Hematopoietic multipotent progenitor cell treated with erythropoietin and hydrocortisone succinate and interleukin-3 and kit ligand, for 15 days (in vitro differentiated cells): ENCODE data around the gene OOSP4B.
"Not testable (repeated sequence)": the region's sequence is repeated elsewhere in the genome, so short reads cannot be mapped to it uniquely, and the experiment has no call there.

Experiments used
- DNase-seq: peaks from one replicate; pipeline ENCODE4 v3.0.0-alpha.2; 2015; ENCODE audit warnings: low spot score

Gene OOSP4B

DNA sequence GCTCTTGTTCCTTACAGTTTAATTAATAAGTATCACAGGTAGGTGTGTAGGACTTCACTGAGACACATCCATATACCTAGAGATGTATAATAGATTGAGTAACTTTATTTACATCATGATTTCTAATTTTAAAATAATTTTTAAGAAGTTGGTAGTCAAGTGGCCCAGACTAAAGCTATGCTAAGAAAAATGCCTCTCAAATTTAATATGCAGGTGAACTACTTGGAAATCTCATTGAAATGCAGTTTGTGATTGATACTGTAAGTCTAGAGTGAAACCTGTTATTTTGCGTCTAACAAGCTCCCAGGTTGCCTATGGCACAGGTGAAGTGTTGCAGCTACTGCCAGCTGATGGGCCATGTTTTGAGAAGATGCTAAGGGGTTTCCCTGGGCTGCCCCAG lies at the start of gene OOSP4B:
OOSP4B (plus strand) TSS at position 301 of the 400 bp plus-strand sequence.
- DNase-seq: no peak

DNA sequence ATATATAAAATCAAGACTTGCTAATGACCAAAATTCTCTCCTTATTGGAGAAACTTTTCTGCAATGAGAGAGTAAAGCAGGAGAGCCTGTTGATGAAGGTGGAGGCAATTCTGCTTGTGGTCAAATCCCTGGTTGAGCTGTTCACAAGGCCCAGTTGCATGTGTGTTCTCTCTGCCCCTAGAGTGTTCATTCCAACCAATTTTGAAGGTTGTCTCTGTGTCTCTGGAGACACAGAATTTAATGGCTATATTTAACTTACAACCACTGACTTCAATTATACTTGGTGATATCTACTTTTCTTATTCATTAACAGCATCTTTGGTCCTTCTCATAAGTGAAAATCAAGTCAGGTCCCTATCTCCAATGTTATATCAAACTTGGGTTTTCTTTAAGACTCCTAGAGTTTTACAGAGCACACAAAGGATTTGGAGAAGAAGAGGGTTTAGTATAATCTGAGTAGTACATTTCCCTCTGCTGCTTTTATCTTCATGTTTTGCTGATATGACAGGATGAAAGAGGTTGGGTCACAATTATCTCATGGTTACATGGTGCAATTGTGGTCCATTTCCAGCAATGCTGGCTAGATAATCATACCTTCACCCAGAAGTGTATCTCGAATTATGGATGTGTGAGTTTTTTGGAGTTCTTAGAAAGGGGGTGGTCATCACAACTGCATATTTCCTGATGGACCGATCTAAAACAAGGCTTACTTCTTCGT lies 49.1 kb upstream of the OOSP4B start:
- DNase-seq: no peak

DNA sequence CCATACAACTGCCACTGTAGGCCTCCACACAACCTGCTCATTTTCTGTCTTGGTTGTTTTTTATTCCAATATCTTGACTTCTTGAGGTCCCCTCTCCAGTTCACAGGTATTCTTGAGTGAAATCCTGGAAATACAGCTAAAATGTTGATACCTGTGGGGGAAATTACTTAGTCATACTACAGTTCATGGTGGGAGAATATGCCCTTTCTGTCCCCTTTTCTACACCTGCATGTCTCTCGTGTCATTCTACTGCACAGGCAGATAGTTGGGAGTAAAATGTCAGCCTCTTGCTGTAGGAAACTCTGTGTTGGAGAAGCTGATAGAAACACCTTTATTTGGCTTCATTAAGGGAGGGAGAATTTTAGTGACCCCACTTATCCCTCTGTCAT lies 48.6 kb upstream of the OOSP4B start:
- DNase-seq: no peak

DNA sequence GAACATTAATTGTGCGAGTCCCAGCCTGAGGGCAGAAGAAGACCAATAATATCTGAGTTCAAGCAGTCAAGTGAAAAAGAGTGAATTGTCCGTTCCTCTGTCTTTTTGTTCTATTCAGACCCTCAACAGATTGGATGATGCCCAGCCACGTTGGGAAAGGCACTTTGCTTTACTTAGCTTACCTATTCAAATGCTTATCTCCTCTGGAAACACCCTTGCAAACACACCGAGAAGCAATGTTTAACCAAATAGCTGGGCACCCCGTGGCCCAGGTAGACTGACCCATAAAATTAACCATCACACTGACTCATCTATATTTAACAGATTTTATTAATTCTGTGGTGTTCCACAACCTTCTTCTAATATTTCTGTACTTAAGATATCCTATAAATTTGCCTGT lies 43.9 kb upstream of the OOSP4B start:
- no peak for DNase-seq

DNA sequence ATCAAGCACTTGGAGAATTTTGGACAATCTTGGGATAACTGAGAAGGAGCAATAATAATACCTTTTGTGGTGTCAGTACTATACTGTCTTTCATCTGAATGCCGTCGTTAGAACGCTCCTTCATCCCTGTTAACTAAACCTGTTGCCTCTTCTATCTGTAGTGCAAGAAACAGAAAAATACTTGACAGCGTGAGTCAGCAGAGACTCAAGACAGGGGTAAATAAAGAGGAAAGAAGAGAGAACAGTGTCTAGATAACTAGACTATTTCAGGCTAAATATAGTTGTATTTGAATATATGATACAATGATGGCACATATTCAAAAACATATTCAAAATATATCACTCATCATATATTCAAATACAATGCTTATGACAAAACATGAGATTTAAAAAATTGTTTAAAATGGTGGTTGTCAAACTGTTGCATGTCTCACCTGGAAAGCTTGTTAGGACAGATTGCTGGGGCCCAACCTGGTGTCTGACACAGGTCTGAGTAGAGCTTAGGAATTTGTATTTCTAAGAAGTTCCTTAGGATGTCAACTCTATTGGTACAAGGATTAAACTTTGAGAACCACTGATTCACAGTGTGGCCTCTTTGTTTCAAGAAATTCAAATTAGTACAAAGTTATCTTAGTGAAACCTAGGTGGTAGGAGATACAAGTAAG lies 35.7 kb upstream of the OOSP4B start:
- no peak for DNase-seq

DNA sequence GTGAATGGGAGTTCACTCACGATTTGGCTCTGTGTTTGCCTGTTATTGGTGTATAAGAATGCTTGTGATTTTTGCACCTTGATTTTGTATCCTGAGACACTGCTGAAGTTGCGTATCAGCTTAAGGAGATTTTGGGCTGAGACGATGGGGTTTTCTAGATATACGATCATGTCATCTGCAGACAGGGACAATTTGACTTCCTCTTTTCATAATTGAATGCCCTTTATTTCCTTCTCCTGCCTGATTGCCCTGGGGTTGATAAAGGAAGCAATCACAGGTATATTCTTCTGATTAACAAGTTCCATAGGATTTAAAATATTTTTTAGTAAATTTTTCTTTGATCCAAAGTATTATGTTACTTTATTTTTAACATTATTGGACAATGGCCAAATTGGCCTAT lies 34.9 kb upstream of the OOSP4B start:
- not testable (repeated sequence) for DNase-seq

DNA sequence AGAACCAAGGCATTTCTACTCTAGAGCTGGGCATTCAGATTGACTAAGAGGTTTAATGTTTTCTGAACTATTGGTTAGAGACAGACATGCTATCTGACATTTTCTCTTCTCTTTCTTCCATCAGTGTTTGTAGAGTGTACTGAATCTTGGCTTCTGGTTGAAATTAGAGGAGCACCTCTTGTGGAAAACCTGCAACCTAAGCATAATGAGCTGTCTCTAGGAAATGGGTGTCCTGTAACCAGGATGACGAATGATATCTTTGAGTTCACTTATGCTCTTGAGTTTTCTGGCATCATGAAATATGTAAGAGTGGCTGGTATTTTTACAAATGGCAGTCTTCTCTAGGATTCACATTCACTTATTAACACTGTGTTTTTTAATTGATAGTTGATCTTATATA lies 33.8 kb upstream of the OOSP4B start:
- DNase-seq: no peak

DNA sequence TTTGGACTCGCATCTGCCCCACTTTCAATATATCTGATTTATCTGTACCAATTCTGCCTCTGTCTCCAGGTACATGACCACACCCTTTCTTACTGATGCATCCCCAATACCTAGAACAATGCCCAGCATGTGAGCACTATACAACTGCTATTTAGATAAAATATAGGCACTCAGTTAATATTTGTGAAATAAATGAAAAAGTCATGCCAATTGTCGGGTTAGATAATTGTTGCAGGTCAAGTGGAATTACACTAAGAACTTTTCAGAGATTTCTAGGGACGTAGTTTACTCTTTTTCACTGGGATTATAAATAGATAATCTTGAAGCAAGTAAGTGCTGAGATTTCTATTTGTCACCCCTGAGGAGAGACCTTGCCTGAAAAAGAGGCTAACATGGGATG lies 32.6 kb upstream of the OOSP4B start:
- no peak for DNase-seq

DNA sequence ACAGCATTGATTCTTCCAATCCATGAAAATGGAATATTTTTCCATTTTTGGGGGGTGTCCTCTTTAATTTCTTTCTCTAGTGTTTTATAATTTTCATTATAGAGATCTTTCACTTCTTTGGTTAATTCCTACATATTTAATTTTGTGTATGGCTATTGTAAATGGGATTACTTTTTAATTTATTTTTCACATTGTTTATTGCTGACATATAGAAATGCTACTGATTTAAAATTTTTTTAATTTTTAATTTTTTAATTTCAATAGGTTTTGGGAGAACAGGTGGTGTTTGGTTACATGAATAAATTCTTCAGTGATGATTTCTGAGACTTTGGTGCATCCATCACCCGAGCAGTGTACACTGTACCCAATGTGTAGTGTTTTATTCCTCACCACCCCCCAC lies 26.6 kb upstream of the OOSP4B start:
- no peak for DNase-seq

DNA sequence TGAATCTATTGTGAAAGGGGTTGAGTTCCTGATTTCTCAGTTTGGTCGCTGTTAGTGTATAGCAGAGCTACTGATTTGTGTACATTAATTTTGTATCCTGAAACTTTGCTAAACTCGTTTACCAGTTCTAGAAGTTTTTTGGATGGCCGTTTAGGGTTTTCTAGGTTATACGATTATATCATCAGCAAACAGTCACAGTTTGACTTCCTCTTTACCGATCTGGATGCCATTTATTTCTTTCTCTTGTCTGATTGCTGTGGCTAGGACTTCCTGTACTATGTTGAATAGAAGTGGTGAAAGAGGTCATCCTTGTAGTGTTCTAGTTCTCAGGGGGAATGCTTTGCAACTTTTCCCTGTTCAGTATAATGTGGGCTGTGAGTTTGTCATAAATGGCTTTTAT lies 24.6 kb upstream of the OOSP4B start:
- DNase-seq: no peak

DNA sequence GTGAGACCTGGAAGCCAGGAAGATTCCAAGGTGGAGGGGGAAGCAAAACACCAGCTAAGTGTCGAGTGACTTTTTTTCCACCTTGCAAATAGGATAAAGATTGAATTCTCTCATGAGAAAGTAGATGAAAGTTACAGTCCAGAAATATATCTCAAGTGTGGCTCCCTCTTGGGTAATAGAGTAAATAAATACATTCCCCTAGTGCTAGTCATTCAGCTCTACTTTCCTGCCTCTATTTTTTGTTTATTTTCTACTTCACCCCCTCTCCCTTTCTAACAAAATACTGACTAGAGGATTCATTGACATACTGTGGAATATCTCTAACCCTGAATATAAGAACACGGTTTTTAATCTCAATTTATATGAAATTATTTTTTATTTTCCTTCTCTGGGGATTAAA lies 19.2 kb upstream of the OOSP4B start:
- DNase-seq: no peak

DNA sequence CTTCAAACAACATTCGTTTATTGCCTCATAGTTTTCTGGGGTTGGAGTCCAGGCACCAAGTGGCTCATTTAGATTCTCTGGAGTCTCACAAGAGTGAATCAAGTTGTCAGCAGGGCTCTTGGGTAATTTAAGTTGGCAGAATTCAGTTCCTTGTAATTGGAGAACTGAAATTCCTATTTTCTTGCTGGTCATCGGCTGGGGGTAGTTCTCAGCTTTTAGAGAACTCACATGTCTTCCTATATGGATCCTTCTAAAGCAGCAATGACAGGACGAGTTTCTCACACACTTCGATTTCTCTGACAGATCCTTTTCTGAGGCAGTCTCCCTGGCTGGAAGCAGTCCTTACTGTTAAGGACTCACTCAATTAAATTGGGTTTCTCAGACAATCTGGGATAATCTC lies 17.3 kb upstream of the OOSP4B start:
- no peak for DNase-seq

DNA sequence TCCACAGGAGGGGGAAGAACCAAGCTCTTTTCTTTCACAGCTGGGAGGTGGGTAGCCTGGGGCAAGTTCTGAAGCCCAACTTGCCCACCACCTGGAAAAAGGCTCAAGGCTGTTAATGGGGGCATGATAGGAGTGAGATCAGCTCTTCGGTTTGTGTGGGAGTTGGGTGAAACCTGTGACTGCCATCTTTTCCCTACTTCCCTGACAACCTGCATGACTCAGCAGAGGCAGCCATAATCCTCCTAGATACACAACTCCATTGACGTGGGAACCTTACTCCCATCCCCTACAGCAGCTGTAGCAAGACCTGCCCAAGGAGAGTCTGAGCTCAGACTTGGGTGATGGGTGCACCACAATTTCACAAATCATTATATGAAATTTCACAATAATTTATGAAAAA lies 13.3 kb upstream of the OOSP4B start:
- DNase-seq: no peak

DNA sequence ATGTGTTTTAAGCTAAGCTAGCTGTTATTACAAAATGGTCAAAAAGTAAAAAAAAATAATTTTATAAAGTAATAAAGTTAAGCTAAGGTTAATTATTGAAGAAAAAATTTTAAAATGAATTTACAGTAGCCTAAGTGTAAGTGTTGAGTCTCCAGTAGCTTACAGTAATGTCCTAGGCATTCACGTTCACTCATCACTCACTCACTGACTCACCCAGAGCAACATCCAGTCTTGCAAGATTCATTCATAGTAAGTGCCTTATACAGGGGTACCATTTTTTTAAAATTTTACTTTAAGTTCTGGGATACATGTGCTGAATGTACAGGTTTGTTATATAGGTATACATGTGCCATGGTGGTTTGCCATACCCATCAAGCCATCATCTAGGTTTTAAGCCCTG lies 11.6 kb upstream of the OOSP4B start:
- DNase-seq: no peak

DNA sequence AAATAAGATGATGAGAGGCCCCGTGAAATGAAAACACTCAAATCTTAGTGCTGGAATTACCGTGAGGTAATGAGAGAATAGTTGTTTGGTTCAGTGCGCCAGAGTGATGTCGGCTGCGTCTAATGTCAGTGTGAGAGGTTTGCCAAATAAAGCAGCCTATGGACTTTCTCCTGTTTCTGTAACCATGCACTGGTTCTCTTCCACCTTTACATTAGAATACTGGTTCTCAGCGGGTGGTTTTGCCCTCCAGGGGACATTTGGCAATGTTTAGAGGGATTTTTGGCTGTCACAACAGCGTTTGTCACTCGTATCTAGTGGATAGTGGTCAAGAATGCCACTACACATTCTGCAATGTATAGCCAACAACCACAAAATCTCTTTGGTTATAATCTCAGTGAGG lies 1.1 kb downstream of the OOSP4B start:
- DNase-seq: no peak

DNA sequence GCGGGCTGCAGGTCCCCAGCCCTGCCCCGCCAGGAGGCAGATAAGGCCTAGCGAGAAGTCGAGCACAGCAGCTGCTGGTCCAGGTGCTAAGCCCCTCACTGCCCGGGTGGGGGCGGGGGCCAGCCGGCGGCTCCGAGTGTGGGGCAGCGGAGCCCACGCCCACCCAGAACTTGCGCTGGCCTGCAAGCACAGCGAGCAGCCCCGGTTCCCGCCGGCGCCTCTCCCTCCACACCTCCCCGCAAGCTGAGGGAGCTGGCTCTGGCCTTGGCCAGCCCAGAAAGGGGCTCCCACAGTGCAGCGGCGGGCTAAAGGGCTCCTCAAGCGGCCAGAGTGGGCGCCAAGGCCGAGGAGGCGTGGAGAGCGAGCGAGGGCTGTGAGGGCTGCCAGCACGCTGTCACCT lies 3.4 kb downstream of the OOSP4B start:
- not testable (repeated sequence) for DNase-seq

DNA sequence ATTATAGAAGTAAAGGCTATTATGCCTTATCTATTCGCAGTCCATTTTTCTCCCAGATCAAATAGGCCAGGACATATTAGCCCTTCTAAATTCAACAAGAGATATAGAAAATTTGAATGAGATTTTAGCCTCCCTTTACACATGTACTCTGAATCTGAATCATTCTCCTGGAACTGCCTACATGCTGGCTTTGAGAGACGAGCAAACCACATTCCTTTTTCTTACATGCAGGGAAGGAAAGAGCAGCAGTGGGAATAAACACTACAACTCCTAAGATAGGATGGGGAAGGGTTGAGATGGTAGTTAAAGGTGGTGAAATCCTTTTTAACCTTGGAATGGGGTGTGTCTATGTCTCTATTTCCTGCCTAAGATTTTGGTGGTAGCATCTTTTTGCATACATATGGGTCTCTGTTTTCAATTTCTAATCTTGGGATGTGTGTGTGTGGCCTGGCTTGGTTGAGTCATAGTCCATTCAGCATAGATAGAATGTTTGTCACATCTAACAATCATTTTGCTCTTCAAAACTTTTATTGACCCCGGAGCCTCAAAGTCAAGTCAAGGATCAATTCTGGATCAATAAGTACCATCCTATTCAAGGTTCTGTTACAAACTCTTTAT lies 12.1 kb downstream of the OOSP4B start:
- no peak for DNase-seq

DNA sequence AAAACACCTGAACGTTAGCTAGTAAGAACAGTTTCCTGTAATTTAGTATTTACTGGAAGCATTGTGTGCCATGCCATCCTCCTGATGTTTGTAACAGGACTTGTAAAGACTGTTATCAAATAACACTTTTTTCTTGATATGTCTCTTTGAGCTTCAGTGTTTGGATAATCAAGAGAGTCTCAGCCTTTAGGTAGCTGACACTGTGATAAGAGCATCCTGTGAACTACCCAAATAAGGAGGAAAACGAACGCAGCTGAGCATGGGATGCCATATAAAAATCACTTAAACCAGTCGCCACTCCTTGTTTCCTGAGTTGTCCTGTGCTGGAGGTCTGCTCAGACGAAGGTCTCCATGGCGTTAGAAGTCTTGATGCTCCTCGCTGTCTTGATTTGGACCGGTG lies 23.1 kb downstream of the OOSP4B start, which contains the start of gene OOSP2:
OOSP2 (plus strand) TSS at position 301 of the 400 bp plus-strand sequence; CDS start at position 352, 51 bp downstream.
- no peak for DNase-seq

DNA sequence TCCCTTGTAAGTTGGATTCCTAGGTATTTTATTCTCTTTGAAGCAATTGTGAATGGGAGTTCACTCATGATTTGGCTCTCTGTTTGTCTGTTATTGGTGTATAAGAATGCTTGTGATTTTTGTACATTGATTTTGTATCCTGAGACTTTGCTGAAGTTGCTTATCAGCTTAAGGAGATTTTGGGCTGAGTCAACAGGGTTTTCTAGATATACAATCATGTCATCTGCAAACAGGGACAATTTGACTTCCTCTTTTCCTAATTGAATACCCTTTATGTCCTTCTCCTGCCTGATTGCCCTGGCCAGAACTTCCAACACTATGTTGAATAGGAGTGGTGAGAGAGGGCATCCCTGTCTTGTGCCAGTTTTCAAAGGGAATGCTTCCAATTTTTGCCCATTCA lies 33.4 kb downstream of the OOSP4B start:
- not testable (repeated sequence) for DNase-seq

DNA sequence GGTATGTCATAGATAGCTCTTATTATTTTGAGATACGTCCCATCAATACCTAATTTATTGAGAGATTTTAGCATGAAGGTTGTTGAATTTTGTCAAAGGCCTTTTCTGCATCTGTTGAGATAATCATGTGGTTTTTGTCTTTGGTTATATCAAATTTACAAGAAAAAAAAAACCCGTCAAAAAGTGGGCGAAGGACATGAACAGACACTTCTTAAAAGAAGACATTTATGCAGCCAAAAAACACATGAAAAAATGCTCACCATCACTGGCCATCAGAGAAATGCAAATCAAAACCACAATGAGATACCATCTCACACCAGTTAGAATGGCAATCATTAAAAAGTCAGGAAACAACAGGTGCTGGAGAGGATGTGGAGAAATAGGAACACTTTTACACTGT lies 33.9 kb downstream of the OOSP4B start:
- not testable (repeated sequence) for DNase-seq

DNA sequence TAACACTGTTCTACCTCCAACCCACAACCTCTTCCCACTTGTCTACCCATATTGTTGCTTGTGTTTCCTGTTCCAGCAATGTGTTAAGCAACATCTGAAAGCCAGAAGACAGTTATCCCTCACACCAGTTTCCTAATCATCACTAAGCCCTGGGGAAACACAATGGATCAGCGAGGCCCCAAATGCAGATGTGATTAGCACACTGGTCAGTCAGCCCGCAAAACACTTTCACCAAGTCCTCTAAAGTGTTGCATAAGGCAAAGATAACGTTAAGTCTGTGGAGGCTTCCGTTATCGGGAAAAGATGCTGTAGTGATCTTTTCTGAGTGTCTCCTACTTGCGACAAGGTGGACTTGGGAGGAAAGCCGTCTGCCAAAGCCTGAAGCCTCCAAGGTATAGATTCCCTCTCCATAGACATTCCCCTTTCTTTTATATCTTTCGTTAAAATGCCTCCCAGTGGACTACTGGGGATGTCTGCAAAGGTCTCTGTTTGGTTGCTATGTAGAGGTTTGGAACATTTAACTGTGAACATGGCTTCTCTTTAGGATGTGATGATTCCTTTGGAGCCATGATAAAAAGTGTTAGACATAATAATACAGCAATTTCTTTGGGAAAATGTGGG lies 39.5 kb downstream of the OOSP4B start, which contains the start of gene MS4A3:
MS4A3 (plus strand) TSS at position 317 of the 621 bp plus-strand sequence. CDS start 4,496 bp downstream, outside the sequence.
- no peak for DNase-seq

DNA sequence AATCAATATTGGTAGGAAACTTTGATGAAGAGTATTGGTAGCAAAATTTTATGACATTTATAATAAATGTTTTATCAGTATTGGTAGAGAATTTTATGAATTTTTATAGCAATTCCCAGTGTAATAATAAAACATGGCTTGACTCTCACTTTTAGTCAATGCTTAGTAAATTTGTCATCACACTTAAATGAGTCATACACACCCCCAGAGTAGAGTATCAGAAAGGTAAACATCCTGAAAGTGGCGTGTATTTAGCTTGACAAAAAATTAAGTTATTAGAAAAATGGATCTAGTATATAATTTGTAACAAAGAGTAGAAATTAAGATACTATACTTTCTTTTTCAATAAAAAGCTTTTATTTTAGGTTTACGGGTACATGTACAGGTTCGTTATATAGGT lies 42.1 kb downstream of the OOSP4B start:
- DNase-seq: no peak
